ENCODE measurements around the gene ABCD3.
"Not testable (repeated sequence)": the region's sequence is repeated elsewhere in the genome, so short reads cannot be mapped to it uniquely, and the experiment has no call there.

Gene ABCD3

GRCh38 chr1:94416901-94417727 lies 1.1 kb upstream of the ABCD3 start:
- DNase-seq = peak; percentile 73

DNA sequence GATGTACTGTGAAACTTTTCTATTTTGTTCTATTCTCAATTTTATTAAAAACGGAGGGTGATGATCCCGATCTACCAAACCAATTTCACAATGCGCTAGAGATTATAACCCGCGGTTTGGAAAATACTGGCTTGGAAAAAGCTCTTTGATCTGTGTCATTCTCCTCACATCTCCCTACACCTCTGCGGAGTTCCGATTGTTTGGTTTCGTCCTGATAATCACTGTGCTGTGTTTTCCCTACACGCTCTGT lies 536 bp upstream of the ABCD3 start:
- no peak for DNase-seq

GRCh38 chr1:94418664-94419655 lies 771 bp downstream of the ABCD3 start:
- peak; percentile 62 for DNase-seq

DNA sequence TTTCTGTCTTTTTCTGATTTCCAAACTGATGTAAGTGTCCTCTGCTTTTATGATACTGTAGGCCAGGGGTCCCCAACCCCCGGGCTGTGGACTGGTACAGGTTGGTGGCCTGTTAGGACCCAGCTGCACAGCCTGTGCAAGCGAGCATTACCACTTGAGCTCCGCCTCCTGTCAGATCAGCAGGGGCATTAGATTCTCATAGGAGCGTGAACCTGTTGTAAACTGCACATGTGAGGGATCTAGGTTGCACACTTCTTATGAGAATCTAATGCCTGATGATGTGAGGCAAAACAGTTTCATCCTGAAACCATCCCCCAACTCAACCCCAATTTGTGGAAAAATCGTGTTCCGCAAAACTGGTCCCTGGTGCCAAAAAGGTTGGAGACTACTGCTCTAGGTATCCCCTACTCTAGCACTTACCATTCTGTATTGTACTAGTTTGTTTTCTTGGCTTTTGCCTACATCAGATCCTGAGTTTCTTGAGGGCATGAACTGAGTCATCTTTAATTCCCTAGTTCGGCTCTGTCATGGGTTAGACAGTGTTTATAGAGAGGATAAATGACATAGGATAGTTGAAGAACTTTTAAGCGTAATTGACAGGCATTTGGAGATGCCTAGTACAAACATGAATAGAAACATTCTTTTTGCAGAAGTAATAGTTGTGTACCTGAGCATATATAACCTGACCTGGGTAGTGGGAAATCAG lies 4.1 kb downstream of the ABCD3 start:
- peak; percentile 24 for DNase-seq

DNA sequence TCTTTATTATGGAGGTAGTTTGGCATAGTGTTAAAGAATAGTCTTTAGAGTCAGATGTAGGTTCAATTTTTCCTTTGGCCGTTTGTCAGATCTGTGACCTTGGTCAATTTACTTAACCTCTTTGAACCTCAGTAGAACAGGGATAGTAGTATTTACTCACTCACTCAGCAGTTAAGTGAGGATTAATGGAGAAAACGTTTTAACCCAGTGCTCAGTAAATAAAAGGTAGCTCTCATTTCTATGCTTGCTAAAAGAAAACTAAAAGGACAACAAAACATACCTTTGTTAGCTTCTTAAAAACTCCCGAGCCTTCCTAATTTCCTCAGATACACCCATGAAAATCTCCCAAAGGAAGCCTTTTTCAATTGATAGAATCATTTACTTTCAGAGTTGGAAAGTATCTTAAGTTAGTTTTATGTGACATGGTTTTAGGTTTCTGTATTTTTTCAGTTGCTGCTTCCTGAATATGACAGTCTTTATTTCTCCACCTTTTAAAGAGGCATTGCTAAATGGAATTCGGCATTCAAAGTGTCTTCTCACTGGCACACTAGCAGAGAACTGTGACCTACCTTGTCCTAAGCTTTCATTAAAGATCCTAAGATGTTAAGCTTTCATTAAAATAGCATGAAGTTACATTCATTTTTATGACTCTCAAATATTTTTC lies 7.8 kb downstream of the ABCD3 start:
- DNase-seq = no peak

GRCh38 chr1:94426485-94426870 lies 8.3 kb downstream of the ABCD3 start:
- not testable (repeated sequence) for DNase-seq

GRCh38 chr1:94428441-94428840 lies 10.3 kb downstream of the ABCD3 start:
- no peak for DNase-seq

- DNase-seq = not testable (repeated sequence)
Measured at GRCh38 chr1:94428927-94429528, 10.8 kb downstream of the ABCD3 start.

DNA sequence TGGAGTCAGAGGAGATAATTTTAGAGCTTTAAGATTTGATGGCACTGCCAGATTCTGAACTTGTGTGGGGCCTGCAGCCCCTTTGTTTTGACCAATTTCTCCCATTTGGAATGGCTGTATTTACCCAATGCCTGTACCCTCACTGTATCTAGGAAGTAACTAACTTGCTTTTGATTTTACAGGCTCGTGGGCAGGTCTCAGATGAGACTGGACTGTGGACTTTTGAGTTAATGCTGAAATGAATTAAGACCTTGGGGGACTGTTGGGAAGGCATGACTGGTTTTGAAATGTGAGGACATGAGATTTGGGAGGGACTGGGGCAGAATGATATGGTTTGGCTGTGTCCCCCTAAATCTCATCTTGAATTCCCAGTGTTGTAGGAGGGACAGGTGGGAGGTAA lies 11.9 kb downstream of the ABCD3 start:
- not testable (repeated sequence) for DNase-seq

DNA sequence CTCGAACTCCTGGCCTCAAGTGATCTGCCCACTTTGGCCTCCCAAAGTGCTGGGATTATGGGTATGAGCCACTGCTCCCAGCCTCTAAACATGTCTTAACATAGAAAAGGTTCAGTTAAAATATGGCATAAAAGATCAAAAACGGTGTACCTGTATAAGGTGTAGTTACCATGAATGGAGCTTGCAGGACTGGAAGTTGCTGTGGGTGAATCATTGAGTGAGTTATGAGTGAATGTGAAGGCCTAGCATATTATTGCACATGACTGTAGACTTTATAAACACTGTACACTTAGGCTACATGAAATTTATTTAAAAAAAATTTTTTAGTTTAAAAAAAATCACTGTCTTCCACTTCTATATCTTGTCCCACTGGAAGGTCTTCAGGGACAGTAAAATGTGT lies 15.7 kb downstream of the ABCD3 start:
- no peak for DNase-seq

DNA sequence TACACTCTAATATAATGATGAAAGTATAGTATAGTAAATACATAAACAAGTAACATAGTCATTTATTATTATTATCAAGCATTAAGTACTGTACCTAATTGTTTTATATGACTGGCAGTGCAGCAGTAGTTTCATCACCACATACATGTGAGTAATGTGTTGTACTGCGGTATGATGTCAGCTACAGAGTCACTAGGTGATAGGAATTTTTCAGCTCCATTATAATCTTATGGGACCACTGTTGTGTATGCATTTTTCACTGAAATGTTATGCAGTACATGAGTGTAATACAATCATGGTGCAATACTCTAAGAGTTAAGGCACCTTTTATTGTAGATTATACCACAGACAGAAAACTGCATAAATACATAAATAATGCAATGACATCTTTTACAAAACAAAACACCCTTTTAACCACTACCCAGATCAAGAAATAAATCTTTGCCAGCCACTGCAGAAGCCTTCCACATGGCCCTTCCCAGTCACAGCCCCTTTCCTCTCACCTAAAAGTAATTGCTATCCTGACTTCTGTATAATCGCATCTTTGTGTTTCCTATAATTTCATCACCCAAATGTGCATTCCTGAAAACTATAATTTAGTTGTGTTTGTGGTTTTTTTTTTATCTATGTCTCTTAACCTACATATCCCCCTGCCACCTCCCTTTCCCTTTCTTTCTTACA lies 16.3 kb downstream of the ABCD3 start:
- DNase-seq = no peak

- DNase-seq = peak; percentile 11
Measured at GRCh38 chr1:94438692-94439276, 20.6 kb downstream of the ABCD3 start.

GRCh38 chr1:94440088-94440487 lies 21.9 kb downstream of the ABCD3 start:
- DNase-seq = no peak

- not testable (repeated sequence) for DNase-seq
Measured at GRCh38 chr1:94443067-94443466, 24.9 kb downstream of the ABCD3 start.

- not testable (repeated sequence) for DNase-seq
Measured at GRCh38 chr1:94444819-94445218, 26.6 kb downstream of the ABCD3 start.

DNA sequence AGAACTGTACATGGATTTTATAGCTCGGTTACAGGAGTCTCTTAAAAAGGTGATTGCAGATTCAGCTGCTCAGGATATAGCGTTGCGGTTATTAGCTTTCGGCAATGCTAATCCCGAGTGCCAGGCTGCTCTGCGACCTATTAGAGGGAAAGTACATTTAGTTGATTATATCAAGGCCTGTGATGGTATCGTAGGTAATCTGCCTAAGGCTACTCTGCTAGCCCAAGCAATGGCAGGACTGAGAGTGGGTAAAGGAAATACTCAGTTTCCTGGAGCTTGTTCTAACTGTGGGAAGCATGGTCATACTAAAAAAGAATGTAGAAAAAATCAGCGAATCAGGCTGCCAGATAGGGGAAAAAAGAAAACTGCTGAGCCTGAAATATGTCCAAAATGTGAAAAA lies 27.5 kb downstream of the ABCD3 start:
- DNase-seq = not testable (repeated sequence)

- not testable (repeated sequence) for DNase-seq
Measured at GRCh38 chr1:94446177-94446576, 28.0 kb downstream of the ABCD3 start.

DNA sequence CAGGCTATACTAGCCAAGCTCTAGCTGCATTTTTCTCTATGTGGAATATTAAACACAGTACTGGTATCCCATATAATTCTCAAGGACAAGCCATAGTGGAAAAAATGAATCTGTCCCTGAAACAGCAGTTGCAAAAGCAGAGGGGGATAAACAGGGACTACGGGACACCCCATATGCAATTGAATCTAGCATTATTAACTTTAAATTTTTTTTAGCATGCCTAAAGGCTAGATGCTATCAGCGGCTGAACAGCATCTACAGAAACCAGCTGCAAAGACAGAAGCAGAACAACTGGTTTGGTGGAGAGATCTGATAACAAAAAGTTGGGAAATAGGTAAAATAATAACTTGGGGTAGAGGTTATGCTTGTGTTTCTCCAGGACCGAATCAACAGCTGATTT lies 30.6 kb downstream of the ABCD3 start:
- not testable (repeated sequence) for DNase-seq

DNA sequence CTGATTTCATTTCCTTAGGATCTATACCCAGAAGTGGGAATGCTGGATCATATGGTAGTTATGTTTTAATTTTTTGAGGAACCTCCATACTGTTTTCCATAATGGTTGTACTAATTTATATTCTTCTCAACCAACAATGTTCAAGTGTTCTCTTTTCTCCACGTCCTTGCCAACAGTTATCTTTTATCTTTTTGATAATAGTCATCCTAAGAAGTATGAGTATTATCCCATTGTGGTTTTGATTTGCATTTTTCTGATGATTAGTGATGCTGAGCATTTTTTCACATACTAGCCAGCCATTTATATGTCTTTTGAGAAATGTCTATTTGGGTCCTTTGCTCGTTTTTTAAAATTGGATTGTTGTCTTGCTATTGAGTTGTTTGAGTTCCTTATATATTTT lies 38.5 kb downstream of the ABCD3 start:
- DNase-seq = peak; percentile 21

- no peak for DNase-seq
Measured at GRCh38 chr1:94462606-94463005, 44.4 kb downstream of the ABCD3 start.
